Omental fat pad (tissue), 4 donors: ENCODE results near the gene PLXNB1. TPM values are rescaled to one million over a fixed set of nuclear protein-coding genes. Genes with fewer than 3 reads are reported as not detected.

Source experiments
- ATAC-seq: fragments of 150-250 bp; one replicate; pipeline ENCODE4 v1.9.1; 2016; ENCODE audit warnings: mild to moderate bottlenecking, moderate library complexity; ENCODE audit not compliant: low FRiP score
- DNase-seq: peaks from one replicate; pipeline ENCODE4 v3.0.0-alpha.2; 2019; ENCODE audit warnings: low spot score
- CTCF ChIP-seq, 3 donors: fragments of 450-650 bp; IDR thresholded peaks; one replicate each; pipeline ENCODE4 v1.5.1; 2016 to 2017; ENCODE audit warnings: antibody characterized with exemption in 3 of 3, mild to moderate bottlenecking in 3 of 3, moderate library complexity in 2 of 3
- total RNA-seq, 4 donors: library from RNA; depleted of rRNA; stranded (reverse); fragments of >200 nt; gene quantifications; one replicate each; pipeline ENCODE4 v1.1.0, GENCODE V29; 2016

The PLXNB1 gene
- total RNA-seq, 4 donors from 2014 or later = 66.7 to 91.3 (median 77.1) TPM

DNA sequence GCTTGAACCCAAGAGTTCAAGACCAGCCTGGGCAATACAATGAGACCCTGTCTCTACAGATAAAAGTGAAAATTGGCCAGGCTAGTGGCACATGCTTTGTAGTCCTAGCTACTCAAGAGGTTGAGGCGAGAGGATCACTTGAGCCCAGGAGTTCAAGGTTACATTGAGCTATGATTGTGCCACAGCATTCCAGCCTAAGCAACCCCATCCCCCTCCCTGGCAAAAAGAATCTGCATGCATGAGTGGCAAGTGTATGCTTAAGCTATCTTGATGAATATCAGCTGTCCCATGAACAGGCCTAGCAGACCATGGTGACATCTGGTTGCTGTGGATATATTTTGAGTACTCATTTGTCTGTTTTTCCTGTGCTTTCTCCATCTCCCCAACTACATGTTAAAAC lies 21.4 kb upstream of the PLXNB1 start:
- no peak for TF ChIP-seq CTCF (IDR thresholded peaks at IDR 0.05)
- ATAC-seq = no peak
- DNase-seq = no peak

GRCh38 chr3:48446425-48447193 lies 16.7 kb upstream of the PLXNB1 start, which contains the start of gene ATRIP:
ATRIP (plus strand) TSS chr3:48446737; CDS start chr3:48446846, 109 bp downstream.
- TF ChIP-seq CTCF (IDR thresholded peaks at IDR 0.05) = no peak
- DNase-seq (peak; percentile 71), ATAC-seq (peak; percentile 94)

- TF ChIP-seq CTCF (IDR thresholded peaks at IDR 0.05) = no peak
- no peak for DNase-seq
- ATAC-seq = no peak
These were observed 16.1 kb upstream of the PLXNB1 start for GRCh38 chr3:48446043-48446424.

DNA sequence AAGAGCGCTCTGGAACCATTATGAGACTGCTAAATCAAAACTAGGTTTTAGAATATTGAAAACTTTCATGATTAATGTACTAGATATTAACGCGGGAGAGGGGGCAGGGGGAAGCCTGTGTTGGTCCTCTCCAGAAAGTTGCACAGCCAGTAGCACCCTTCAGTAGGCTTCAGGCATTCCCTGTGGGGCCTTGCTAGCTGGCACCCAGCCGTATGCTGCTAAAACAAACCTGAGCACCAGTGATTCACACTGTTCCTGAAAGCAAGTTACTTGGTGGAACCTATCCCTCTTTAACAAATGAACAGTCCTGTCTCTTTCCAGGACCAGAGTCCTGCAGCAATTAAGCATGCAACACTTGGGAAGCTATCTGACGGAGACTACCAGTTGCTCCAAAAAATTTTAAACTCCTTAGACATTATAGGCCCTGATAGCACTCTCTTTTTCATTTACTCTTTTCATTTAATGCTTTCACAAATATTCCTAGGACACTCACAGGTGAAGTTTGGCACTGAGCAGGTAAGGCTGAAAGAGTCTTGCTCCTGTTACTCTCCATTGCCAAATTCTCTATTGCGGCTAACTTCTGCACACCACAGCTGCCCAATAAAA lies 15.5 kb upstream of the PLXNB1 start:
- no peak for TF ChIP-seq CTCF (IDR thresholded peaks at IDR 0.05)
- ATAC-seq = no peak
- no peak for DNase-seq

- TF ChIP-seq CTCF (IDR thresholded peaks at IDR 0.05) = no peak
- ATAC-seq = no peak
- no peak for DNase-seq
These were observed 12.1 kb upstream of the PLXNB1 start for GRCh38 chr3:48441940-48442339.

- no peak for TF ChIP-seq CTCF (IDR thresholded peaks at IDR 0.05)
- no peak for DNase-seq
- ATAC-seq = no peak
These were observed 10.7 kb upstream of the PLXNB1 start for GRCh38 chr3:48440590-48440958.
